Colonic mucosa (tissue), 4 donors: ENCODE results near the gene SMIM5. TPM values are rescaled to one million over a fixed set of nuclear protein-coding genes. Genes with fewer than 3 reads are reported as not detected.

ENCODE experiments used
- DNase-seq: peaks from one replicate; pipeline ENCODE4 v3.0.0-alpha.2; 2020
- H3K27ac ChIP-seq: fragments of 200-600 bp; one replicate; pipeline ENCODE4 v1.8.0; 2021
- H3K27me3 ChIP-seq: fragments of 200-600 bp; one replicate; pipeline ENCODE4 v1.8.0; 2021
- H3K36me3 ChIP-seq: fragments of 200-600 bp; one replicate; pipeline ENCODE4 v1.8.0; 2021
- H3K4me1 ChIP-seq: fragments of 200-600 bp; one replicate; pipeline ENCODE4 v1.8.0; 2021; ENCODE audit warnings: mild to moderate bottlenecking
- H3K4me3 ChIP-seq: fragments of 200-600 bp; one replicate; pipeline ENCODE4 v1.8.0; 2021
- H3K9ac ChIP-seq, 2 donors: one replicate each; pipeline ENCODE4 v1.7.0; 2013; ENCODE audit warnings: control low read depth in 2 of 2, low read depth in 2 of 2, low read length in 2 of 2
- H3K9me3 ChIP-seq: fragments of 200-600 bp; one replicate; pipeline ENCODE4 v1.8.0; 2021
- intact Hi-C: fragments of 100-400 bp; cut with DNase I; formaldehyde crosslinking; loops from one replicate; pipeline ENCODE4 v1.14.1; 2022
- total RNA-seq, 2 donors: library from RNA; stranded (reverse); fragmentation: NEBNext Ultra II Directional in 1 of 2; extraction: Animal tissue kit (Norgen Biotek cat#: 25700) in 1 of 2; gene quantifications; one replicate each; pipeline ENCODE4 v1.2.1, GENCODE V29; 2021
- TF ChIP-seq, protein P1 (sequence below): fragments of 200-600 bp; IDR thresholded peaks from one replicate; pipeline ENCODE4 v1.8.0; 2022; ENCODE audit warnings: antibody characterized with exemption, mild to moderate bottlenecking
- donor health status: healthy.
- donor health status: DM: no; HTN: no; CAD: no.
- donor health status: DM: no; HTN: no; CAD: no.

Gene SMIM5
- total RNA-seq, 2 donors from 2014 or later, result 5.1 to 39.9 TPM

DNA sequence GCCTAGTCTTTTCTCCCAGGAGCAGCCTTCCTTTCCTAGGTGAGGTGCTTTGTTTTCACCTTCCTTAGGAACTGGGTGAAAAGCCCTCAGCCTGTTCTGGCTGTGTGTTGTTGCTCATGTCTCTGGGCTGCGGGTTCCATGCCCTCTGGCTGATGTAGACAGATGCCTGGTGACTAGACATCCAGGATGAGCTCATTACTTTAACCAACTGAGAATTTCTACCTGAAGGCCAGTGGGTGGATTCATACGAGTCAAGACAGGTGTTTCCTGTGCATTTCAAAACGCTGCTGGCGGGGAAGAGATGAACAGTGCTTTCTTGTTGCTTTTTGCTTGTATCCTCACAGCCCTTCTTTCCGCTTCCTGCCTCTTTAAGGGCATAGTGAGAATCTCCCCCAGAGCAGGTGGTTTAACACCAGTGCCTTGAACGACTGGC lies 56.2 kb downstream of the SMIM5 start:
- H3K27ac ChIP-seq, result peak overlapping the region; percentile 45

More for the DNA sequence above, 56.2 kb downstream of the SMIM5 start:
- no peak overlapping the region for H3K9ac ChIP-seq
- TF ChIP-seq, protein P1, sequence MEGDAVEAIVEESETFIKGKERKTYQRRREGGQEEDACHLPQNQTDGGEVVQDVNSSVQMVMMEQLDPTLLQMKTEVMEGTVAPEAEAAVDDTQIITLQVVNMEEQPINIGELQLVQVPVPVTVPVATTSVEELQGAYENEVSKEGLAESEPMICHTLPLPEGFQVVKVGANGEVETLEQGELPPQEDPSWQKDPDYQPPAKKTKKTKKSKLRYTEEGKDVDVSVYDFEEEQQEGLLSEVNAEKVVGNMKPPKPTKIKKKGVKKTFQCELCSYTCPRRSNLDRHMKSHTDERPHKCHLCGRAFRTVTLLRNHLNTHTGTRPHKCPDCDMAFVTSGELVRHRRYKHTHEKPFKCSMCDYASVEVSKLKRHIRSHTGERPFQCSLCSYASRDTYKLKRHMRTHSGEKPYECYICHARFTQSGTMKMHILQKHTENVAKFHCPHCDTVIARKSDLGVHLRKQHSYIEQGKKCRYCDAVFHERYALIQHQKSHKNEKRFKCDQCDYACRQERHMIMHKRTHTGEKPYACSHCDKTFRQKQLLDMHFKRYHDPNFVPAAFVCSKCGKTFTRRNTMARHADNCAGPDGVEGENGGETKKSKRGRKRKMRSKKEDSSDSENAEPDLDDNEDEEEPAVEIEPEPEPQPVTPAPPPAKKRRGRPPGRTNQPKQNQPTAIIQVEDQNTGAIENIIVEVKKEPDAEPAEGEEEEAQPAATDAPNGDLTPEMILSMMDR, result no peak
- intact Hi-C loops, result no loop called here
- H3K27me3 ChIP-seq, result no peaks in the 10 kb centered on the region
- H3K4me1 ChIP-seq, result peaks cover 3% of the 10 kb centered on the region
- no peak overlapping the region for H3K4me3 ChIP-seq
- no peaks in the 10 kb centered on the region for H3K36me3 ChIP-seq
- no peak for DNase-seq
- no peaks in the 10 kb centered on the region for H3K9me3 ChIP-seq

Other genes with a start within 250 kb of the SMIM5 start
- 100 to 1,000 TPM; 117 to 126 TPM for gene GRB2, start 227.8 kb upstream of the SMIM5 start, total RNA-seq
- 10 to 100 TPM; 88.3 to 95.7 TPM for gene TMEM94, start 176.8 kb upstream of the SMIM5 start, total RNA-seq
- 10 to 100 TPM; 26.5 to 28.6 TPM for gene CASKIN2, start 117.9 kb upstream of the SMIM5 start, total RNA-seq
- 10 to 100 TPM; 29.7 to 50.7 TPM for gene TSEN54, start 116.9 kb upstream of the SMIM5 start, total RNA-seq
- gene LLGL2, start 107.7 kb upstream of the SMIM5 start, total RNA-seq, result 100 to 1,000 TPM; 401 to 497 TPM
- 100 to 1,000 TPM; 210 to 462 TPM for gene MYO15B, start 45.6 kb upstream of the SMIM5 start, total RNA-seq
- 10 to 100 TPM; 18.7 to 43.1 TPM for gene RECQL5, start 33.7 kb downstream of the SMIM5 start, total RNA-seq
- gene SAP30BP, start 33.9 kb downstream of the SMIM5 start, total RNA-seq, result 10 to 100 TPM; 68.0 to 68.1 TPM
- gene ITGB4, start 88.0 kb downstream of the SMIM5 start, total RNA-seq, result 100 to 1,000 TPM; 267 to 272 TPM
- gene GALK1, start 131.8 kb downstream of the SMIM5 start, total RNA-seq, result 10 to 100 TPM; 21.3 to 23.6 TPM
- 10 to 100 TPM; 18.4 to 26.0 TPM for gene UNK, start 151.4 kb downstream of the SMIM5 start, total RNA-seq
- gene UNC13D, start 211.0 kb downstream of the SMIM5 start, total RNA-seq, result 10 to 100 TPM; 25.9 to 35.0 TPM
- gene WBP2, start 221.9 kb downstream of the SMIM5 start, total RNA-seq, result 100 to 1,000 TPM in 1 of 2 donors, 10 to 100 TPM in 1; 69.8 to 102 TPM
- gene TRIM47, start 245.1 kb downstream of the SMIM5 start, total RNA-seq, result 10 to 100 TPM; 33.7 to 71.5 TPM